ENCODE data around the gene CCNT1. TPM values are rescaled to one million over a fixed set of nuclear protein-coding genes. Genes with fewer than 3 reads are reported as not detected.

Gene CCNT1
- total RNA-seq, 1 donor from 2014 or later = 46.1 TPM

- no peak for TF ChIP-seq CTCF (IDR thresholded peaks at IDR 0.05; ENCODE audit: unreplicated experiment)
- H3K27me3 Mint-ChIP-seq (ENCODE audit: unreplicated experiment) = peaks cover 1% of the 10 kb centered on the region
- H3K27ac Mint-ChIP-seq (ENCODE audit: unreplicated experiment) = no peak overlapping the region
Measured at GRCh38 chr12:48750769-48751356, 34.4 kb upstream of the CCNT1 start.

GRCh38 chr12:48750215-48750614, 33.7 kb upstream of the CCNT1 start:
- H3K4me1 Mint-ChIP-seq (ENCODE audit: unreplicated experiment) = no peaks in the 10 kb centered on the region
- H3K27me3 Mint-ChIP-seq (ENCODE audit: unreplicated experiment) = peaks cover 1% of the 10 kb centered on the region
- no peaks in the 10 kb centered on the region for H3K36me3 Mint-ChIP-seq (ENCODE audit: low read depth, unreplicated experiment)
- DNase-seq (ENCODE audit: low spot score) = no peak
- no peaks in the 10 kb centered on the region for H3K9me3 Mint-ChIP-seq (ENCODE audit: unreplicated experiment)
- H3K27ac Mint-ChIP-seq (ENCODE audit: unreplicated experiment) = no peak overlapping the region
- no peak overlapping the region for H3K4me3 Mint-ChIP-seq (ENCODE audit: unreplicated experiment)
- TF ChIP-seq CTCF (IDR thresholded peaks at IDR 0.05; ENCODE audit: unreplicated experiment) = no peak

More at GRCh38 chr12:48750769-48751356, 34.4 kb upstream of the CCNT1 start:
- Mint-ChIP-seq H3K36me3 (ENCODE audit: low read depth, unreplicated experiment) (no peaks in the 10 kb centered on the region), H3K4me3 (ENCODE audit: unreplicated experiment) (no peak overlapping the region), H3K9me3 (ENCODE audit: unreplicated experiment) (no peaks in the 10 kb centered on the region), H3K4me1 (ENCODE audit: unreplicated experiment) (no peaks in the 10 kb centered on the region)
- no peak for DNase-seq (ENCODE audit: low spot score)

- no peak for TF ChIP-seq CTCF (IDR thresholded peaks at IDR 0.05; ENCODE audit: unreplicated experiment)
- Mint-ChIP-seq H3K4me3 (ENCODE audit: unreplicated experiment) (no peak overlapping the region), H3K36me3 (ENCODE audit: low read depth, unreplicated experiment) (no peaks in the 10 kb centered on the region), H3K27me3 (ENCODE audit: unreplicated experiment) (peaks cover 1% of the 10 kb centered on the region), H3K4me1 (ENCODE audit: unreplicated experiment) (no peaks in the 10 kb centered on the region), H3K9me3 (ENCODE audit: unreplicated experiment) (no peaks in the 10 kb centered on the region), H3K27ac (ENCODE audit: unreplicated experiment) (no peak overlapping the region)
- no peak for DNase-seq (ENCODE audit: low spot score)
Measured at GRCh38 chr12:48744251-48745008, 27.9 kb upstream of the CCNT1 start.

GRCh38 chr12:48739618-48740269, 23.2 kb upstream of the CCNT1 start:
- Mint-ChIP-seq H3K9me3 (ENCODE audit: unreplicated experiment) (no peaks in the 10 kb centered on the region), H3K4me1 (ENCODE audit: unreplicated experiment) (no peaks in the 10 kb centered on the region), H3K4me3 (ENCODE audit: unreplicated experiment) (no peak overlapping the region), H3K27ac (ENCODE audit: unreplicated experiment) (no peak overlapping the region), H3K36me3 (ENCODE audit: low read depth, unreplicated experiment) (no peaks in the 10 kb centered on the region), H3K27me3 (ENCODE audit: unreplicated experiment) (no peaks in the 10 kb centered on the region)
- no peak for DNase-seq (ENCODE audit: low spot score)
- TF ChIP-seq CTCF (IDR thresholded peaks at IDR 0.05; ENCODE audit: unreplicated experiment) = no peak

- DNase-seq (ENCODE audit: low spot score) = no peak
- Mint-ChIP-seq H3K4me3 (ENCODE audit: unreplicated experiment) (no peak overlapping the region), H3K36me3 (ENCODE audit: low read depth, unreplicated experiment) (no peaks in the 10 kb centered on the region), H3K4me1 (ENCODE audit: unreplicated experiment) (peaks cover 2% of the 10 kb centered on the region), H3K9me3 (ENCODE audit: unreplicated experiment) (no peaks in the 10 kb centered on the region), H3K27ac (ENCODE audit: unreplicated experiment) (no peak overlapping the region), H3K27me3 (ENCODE audit: unreplicated experiment) (no peaks in the 10 kb centered on the region)
- no peak for TF ChIP-seq CTCF (IDR thresholded peaks at IDR 0.05; ENCODE audit: unreplicated experiment)
Measured at GRCh38 chr12:48736456-48736855, 19.9 kb upstream of the CCNT1 start.
